HG02840 (cell line): Measurements from ENCODE around the gene CALR3.

ENCODE experiments used
- ATAC-seq: cut with Tn5 transposase; IDR thresholded peaks from one replicate; pipeline ENCODE4 v1.9.1; 2021; ENCODE audit warnings: mild to moderate bottlenecking, moderate library complexity, moderate number of reproducible peaks; ENCODE audit not compliant: unreplicated experiment, low FRiP score

The CALR3 gene

DNA sequence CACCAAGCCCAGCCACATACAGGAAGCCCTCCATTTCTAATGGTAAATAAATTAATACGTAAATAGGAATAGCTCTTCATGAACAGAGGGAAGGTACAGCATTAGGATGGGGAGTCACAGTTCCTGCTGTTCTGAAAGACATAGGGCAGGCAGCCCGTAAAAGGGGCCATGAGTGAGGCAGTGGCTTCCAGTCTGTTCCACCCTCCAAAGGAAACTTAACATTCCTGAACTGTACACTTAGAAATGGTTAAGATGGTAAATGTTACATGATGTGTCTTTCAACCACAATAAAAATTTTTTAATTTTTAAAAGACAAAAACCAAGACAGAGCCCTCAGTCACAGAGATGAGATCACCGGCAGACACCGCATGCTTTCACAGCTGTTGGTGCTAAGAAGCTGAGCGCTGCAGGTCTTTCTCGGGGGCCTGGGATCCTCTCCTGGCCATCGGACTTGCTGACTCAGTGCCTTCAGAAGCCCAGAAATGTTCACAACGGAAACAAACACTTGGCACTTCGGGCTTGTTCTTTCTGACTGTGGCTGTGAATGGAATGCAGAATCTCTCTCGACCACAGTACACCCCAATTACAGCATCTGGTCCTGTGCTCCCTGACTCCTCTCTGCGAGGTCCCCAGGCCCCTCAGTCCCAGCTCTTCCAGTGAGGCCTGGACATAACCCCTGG is 60.6 kb downstream of the CALR3 start:
- no peak for ATAC-seq

DNA sequence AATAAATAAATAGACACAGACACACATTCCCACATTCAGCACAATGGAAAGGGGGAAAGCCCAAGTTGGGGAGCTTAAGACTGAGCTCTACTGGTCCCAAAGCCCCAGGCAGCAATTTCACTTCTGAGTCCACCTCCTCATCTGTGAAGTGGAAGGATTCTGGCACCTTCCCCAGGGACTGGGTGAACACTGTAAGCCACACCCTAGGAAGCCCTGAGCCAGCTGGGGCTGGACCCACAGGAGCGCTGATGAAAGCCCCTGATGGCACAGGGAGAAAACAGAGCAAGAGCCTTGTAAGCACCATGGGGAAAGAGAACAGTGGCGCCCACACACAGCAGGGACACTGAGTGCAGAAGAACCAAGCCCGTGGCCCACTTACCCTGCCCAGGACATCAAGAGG is 62.0 kb downstream of the CALR3 start:
- ATAC-seq = no peak

GRCh38 chr19:16429759-16430091 is 66.2 kb downstream of the CALR3 start:
- no peak for ATAC-seq

DNA sequence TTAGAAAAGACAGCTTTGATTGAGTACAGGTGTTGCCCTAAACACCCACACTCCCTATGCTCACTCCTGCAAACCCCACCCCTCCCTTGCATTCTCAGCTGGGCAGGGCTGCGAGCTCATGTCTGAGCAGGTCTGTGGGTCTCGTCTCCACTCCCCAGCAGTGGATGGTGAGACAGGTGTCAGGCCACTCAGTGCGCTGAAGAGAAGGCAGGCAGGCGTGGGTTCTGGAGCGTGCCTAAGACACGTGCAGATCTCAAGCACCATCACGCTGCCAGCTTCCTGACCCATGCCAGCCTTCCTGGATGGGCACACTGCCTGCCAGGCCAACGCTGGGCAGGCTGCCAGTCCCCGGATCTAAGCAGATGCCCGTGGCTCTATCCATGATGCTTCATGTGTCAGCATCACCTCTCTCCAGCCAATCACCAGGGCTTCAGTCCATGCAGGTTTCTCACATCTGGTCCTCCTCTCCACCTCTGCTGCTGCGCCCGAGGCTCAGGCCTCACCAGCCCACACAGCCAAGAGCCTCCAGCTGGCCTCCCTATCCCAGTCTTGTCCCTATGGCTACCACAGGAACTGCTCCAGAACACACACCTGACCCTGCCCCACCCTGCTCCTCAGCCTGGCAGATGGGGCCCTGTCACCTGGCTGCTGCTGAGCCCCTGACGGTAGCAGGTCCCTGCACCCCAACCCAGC is 66.8 kb downstream of the CALR3 start:
- ATAC-seq = no peak
